Panc1 (cell line): ENCODE data around the gene USPL1. TPM values are rescaled to one million over a fixed set of nuclear protein-coding genes. Genes with fewer than 3 reads are reported as not detected.

Source experiments
- ATAC-seq: fragments of 200-7000 bp; cut with Tn5 transposase; 2 replicates; pipeline ENCODE4 v1.9.1; 2020; ENCODE audit warnings: mild to moderate bottlenecking, moderate library complexity
- BruUV-seq: library from RNA; stranded (reverse); fragments of 400-500 nt; replicated peaks from 2 replicates; lab custom pipeline; 2021; lab: Mats Ljungman, UMichigan
- CTCF ChIA-PET: fragments of 300-600 bp; sonication (Branson Sonifier 250); formaldehyde crosslinking; loops from one replicate; lab custom pipeline; 2022; ENCODE audit warnings: antibody characterized with exemption; lab: Charles Lee
- POLR2A ChIA-PET: fragments of 300-600 bp; sonication (Branson Sonifier 250); formaldehyde crosslinking; loops from one replicate; lab custom pipeline; 2022; ENCODE audit warnings: antibody characterized with exemption; lab: Charles Lee
- DNase-seq: peaks from one replicate; pipeline ENCODE4 v3.0.0-alpha.2; 2010; ENCODE audit warnings: low read depth, low spot score
- H3K27ac ChIP-seq: 2 replicates; pipeline ENCODE4 v1.5.1; 2011; ENCODE audit warnings: mild to moderate bottlenecking, low read length, inconsistent platforms
- H3K27me3 ChIP-seq: fragments of 200-500 bp; sonication (Bioruptor generic); 2 replicates; pipeline ENCODE4 v1.6.0; 2014; ENCODE audit warnings: low read length, inconsistent platforms; ENCODE audit not compliant: control insufficient read depth, insufficient read depth
- H3K36me3 ChIP-seq: fragments of 200-500 bp; sonication (Bioruptor generic); 2 replicates; pipeline ENCODE4 v1.5.1; 2014; ENCODE audit warnings: inconsistent platforms, mild to moderate bottlenecking, low read length, moderate library complexity; ENCODE audit not compliant: control insufficient read depth, insufficient read depth
- H3K4me1 ChIP-seq: 2 replicates; pipeline ENCODE4 v1.5.1; 2011; ENCODE audit warnings: inconsistent platforms, mild to moderate bottlenecking, low read length, moderate library complexity; ENCODE audit not compliant: control insufficient read depth, insufficient read depth
- H3K4me3 ChIP-seq, 2 experiments: 2 replicates each; pipeline ENCODE4 v1.5.1; 2011 to 2012; ENCODE audit warnings: low read depth in 2 of 2, low read length in 2 of 2, mild to moderate bottlenecking in 2 of 2, inconsistent platforms in 1 of 2, moderate library complexity in 1 of 2
- H3K9me3 ChIP-seq: fragments of 200-500 bp; sonication (Bioruptor generic); 2 replicates; pipeline ENCODE4 v1.5.1; 2014; ENCODE audit warnings: low read depth, mild to moderate bottlenecking, inconsistent platforms, low read length, moderate library complexity; ENCODE audit not compliant: control insufficient read depth, insufficient read depth
- CTCF ChIP-seq: fragments of 450-650 bp; IDR thresholded peaks from 2 replicates; pipeline ENCODE4 v1.5.1; 2017; ENCODE audit warnings: mild to moderate bottlenecking
- POLR2AphosphoS5 ChIP-seq: IDR thresholded peaks from 2 replicates; pipeline ENCODE4 v1.6.1; 2012; ENCODE audit warnings: mild to moderate bottlenecking, low read depth, low read length, moderate library complexity
- REST ChIP-seq, 2 experiments: IDR thresholded peaks; 2 replicates each; pipeline ENCODE4 v1.6.1; 2011 to 2012; ENCODE audit warnings: low read depth in 2 of 2, control low read depth in 1 of 2, low read length in 1 of 2, mild to moderate bottlenecking in 1 of 2, moderate library complexity in 1 of 2; ENCODE audit not compliant: insufficient read depth in 1 of 2
- SIN3A ChIP-seq: IDR thresholded peaks from 2 replicates; pipeline ENCODE4 v1.6.1; 2012; ENCODE audit warnings: low read depth, mild to moderate bottlenecking, low read length, moderate library complexity, borderline replicate concordance; ENCODE audit not compliant: insufficient read depth
- TCF7L2 ChIP-seq: IDR thresholded peaks from 2 replicates; pipeline ENCODE4 v1.6.1; 2011; ENCODE audit warnings: mild to moderate bottlenecking, low read depth, low read length, inconsistent platforms
- in situ Hi-C: cut with HindIII; loops from 2 replicates; pipeline ENCODE4 v1.10.0; 2016; ENCODE audit warnings: low sequenced_read_pairs, low pct_unique_long_range_greater_than_20kb
- intact Hi-C: fragments of 100-400 bp; cut with micrococcal nuclease; formaldehyde crosslinking; loops from one replicate; pipeline ENCODE4 v1.10.0; 2022; ENCODE audit not compliant: unreplicated experiment
- total RNA-seq: library from RNA; stranded (reverse); gene quantifications from one replicate; pipeline ENCODE4 v1.2.1, GENCODE V29; 2021; ENCODE audit not compliant: unreplicated experiment

USPL1 gene
- total RNA-seq, 1 experiment from 2014 or later = 19.5 TPM

- TF ChIP-seq POLR2AphosphoS5 (no peak), REST (IDR thresholded peaks at IDR 0.05; ENCODE audit: insufficient read depth in 1 of 2, low read depth in 2 of 2, low read length in 1 of 2) (no peak), SIN3A (no peak), CTCF (no peak), TCF7L2 (no peak)
- ChIA-PET CTCF (no interaction called here), POLR2A (interaction anchor here (0.5 kb wide), 1 partner anchor 149 kb away, joined by 3 read pairs; no protein-coding TSS in a partner anchor)
- in situ Hi-C loops = no loop called here
- Histone ChIP-seq H3K27ac (peak overlapping the region; percentile 75), H3K9me3 (no peaks in the 10 kb centered on the region), H3K36me3 (no peaks in the 10 kb centered on the region), H3K27me3 (no peaks in the 10 kb centered on the region), H3K4me1 (peaks cover 18% of the 10 kb centered on the region), H3K4me3 (no peak overlapping the region)
- intact Hi-C loops = loop anchor here (10.0 kb wide), 1 partner anchor 106 kb away; the partner anchor contains the start of gene HMGB1
- ATAC-seq (no peak), DNase-seq (no peak)
- no TSS peak for BruUV-seq
These were observed 47.0 kb upstream of the USPL1 start for GRCh38 chr13:30570691-30571090.

GRCh38 chr13:30572859-30573275 lies 44.9 kb upstream of the USPL1 start:
- peaks cover 18% of the 10 kb centered on the region for H3K4me1 ChIP-seq
- ATAC-seq = peak; percentile 80
- peak overlapping the region; percentile 33 to 53 for H3K4me3 ChIP-seq
- POLR2A ChIA-PET = no interaction called here
- no TSS peak for BruUV-seq
- CTCF ChIA-PET = no interaction called here
- peak overlapping the region; percentile 92 for H3K27ac ChIP-seq
- no peak for TF ChIP-seq POLR2AphosphoS5
- peak; percentile 59; the same call in 1 of the 2 replicates for TF ChIP-seq CTCF
- no peaks in the 10 kb centered on the region for H3K36me3 ChIP-seq
- H3K9me3 ChIP-seq = no peaks in the 10 kb centered on the region
- no peaks in the 10 kb centered on the region for H3K27me3 ChIP-seq
- no peak for DNase-seq
- in situ Hi-C loops = no loop called here
- intact Hi-C loops = loop anchor here (10.0 kb wide), 1 partner anchor 108 kb away; the partner anchor contains the start of gene HMGB1
